ENCODE results near the gene DYNC1LI2. TPM values are rescaled to one million over a fixed set of nuclear protein-coding genes. Genes with fewer than 3 reads are reported as not detected.

DYNC1LI2 gene
- total RNA-seq, 1 experiment from 2014 or later = 94.2 TPM

GRCh38 chr16:66752379-66752778 is 970 bp upstream of the DYNC1LI2 start:
- H3K27me3 Mint-ChIP-seq (ENCODE audit: low read depth) = peaks cover 13% of the 10 kb centered on the region
- no peaks in the 10 kb centered on the region for H3K9me3 Mint-ChIP-seq
- Histone ChIP-seq H2BK120ac (ENCODE audit: low read depth, low read length, poor library complexity, severe bottlenecking) (no peak overlapping the region), H3K56ac (ENCODE audit: insufficient read length, low read depth, low read length) (no peak overlapping the region), H3K23me2 (ENCODE audit: insufficient read length, low read depth, low read length, poor library complexity, severe bottlenecking) (peaks cover 8% of the 10 kb centered on the region), H3T11ph (ENCODE audit: low read length) (no peak overlapping the region), H4K8ac (replicated peaks; ENCODE audit: insufficient read length, low read depth, low read length) (no peak overlapping the region), H3K79me2 (ENCODE audit: insufficient read depth, low read length) (peaks cover 18% of the 10 kb centered on the region), H2BK5ac (ENCODE audit: insufficient read length, low read length) (no peak overlapping the region), H3K4me2 (ENCODE audit: insufficient read depth, insufficient read length, low read length) (no peak overlapping the region), H2BK12ac (ENCODE audit: insufficient read length, low read depth, low read length) (no peak overlapping the region), H3K4me1 (ENCODE audit: insufficient read depth, low read length) (no peaks in the 10 kb centered on the region; the same call in 1 of the 2 replicates), H3K79me1 (ENCODE audit: insufficient read depth, low read depth, low read length, poor library complexity, severe bottlenecking) (peaks cover 21% of the 10 kb centered on the region), H2BK20ac (ENCODE audit: low read depth, low read length, poor library complexity, severe bottlenecking) (no peak overlapping the region), H4K20me1 (ENCODE audit: control insufficient read depth, insufficient read depth, insufficient read length) (peaks cover 5% of the 10 kb centered on the region), H2AFZ (ENCODE audit: low read length) (peak overlapping the region; percentile 99), H2BK15ac (ENCODE audit: low read depth, low read length) (no peak overlapping the region), H2AK5ac (ENCODE audit: insufficient read length, low read length) (no peak overlapping the region), H3K18ac (ENCODE audit: insufficient read length, low read depth, low read length) (no peak overlapping the region), H3K9me3 (ENCODE audit: control insufficient read depth, low read depth, low read length) (no peaks in the 10 kb centered on the region), H3K23ac (ENCODE audit: insufficient read length, low read depth, low read length) (no peak overlapping the region), H3K27ac (ENCODE audit: insufficient read length, low read depth, low read length) (no peak overlapping the region), H3K27me3 (ENCODE audit: insufficient read depth, low read length) (no peaks in the 10 kb centered on the region), H4K91ac (ENCODE audit: insufficient read length, low read depth, low read length) (no peak overlapping the region), H3K14ac (ENCODE audit: insufficient read depth, low read length) (no peak overlapping the region), H3K9ac (ENCODE audit: extremely low read depth, insufficient read length, low read length) (no peak overlapping the region), H3K4ac (ENCODE audit: low read depth, low read length) (no peak overlapping the region), H4K5ac (ENCODE audit: insufficient read length, low read depth, low read length) (no peak overlapping the region)
- H3K36me3 Mint-ChIP-seq (ENCODE audit: insufficient read depth in 1 of 3, low read depth in 3 of 3) = peaks cover 18 to 34% (median 33%) of the 10 kb centered on the region in 3 experiments
- H3K4me1 Mint-ChIP-seq = peaks cover 23 to 28% of the 10 kb centered on the region in 2 experiments
- WGBS (ENCODE audit: extremely low coverage, insufficient read length, low lambda C conversion rate) = no CpG with 5 or more reads among the region's 6 CpGs
- TF ChIP-seq, protein P1, sequence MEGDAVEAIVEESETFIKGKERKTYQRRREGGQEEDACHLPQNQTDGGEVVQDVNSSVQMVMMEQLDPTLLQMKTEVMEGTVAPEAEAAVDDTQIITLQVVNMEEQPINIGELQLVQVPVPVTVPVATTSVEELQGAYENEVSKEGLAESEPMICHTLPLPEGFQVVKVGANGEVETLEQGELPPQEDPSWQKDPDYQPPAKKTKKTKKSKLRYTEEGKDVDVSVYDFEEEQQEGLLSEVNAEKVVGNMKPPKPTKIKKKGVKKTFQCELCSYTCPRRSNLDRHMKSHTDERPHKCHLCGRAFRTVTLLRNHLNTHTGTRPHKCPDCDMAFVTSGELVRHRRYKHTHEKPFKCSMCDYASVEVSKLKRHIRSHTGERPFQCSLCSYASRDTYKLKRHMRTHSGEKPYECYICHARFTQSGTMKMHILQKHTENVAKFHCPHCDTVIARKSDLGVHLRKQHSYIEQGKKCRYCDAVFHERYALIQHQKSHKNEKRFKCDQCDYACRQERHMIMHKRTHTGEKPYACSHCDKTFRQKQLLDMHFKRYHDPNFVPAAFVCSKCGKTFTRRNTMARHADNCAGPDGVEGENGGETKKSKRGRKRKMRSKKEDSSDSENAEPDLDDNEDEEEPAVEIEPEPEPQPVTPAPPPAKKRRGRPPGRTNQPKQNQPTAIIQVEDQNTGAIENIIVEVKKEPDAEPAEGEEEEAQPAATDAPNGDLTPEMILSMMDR (conservative IDR thresholded peaks at IDR 0.05) = no peak
- H3K27ac Mint-ChIP-seq = no peak overlapping the region
- DNase-seq = no peak
- peak overlapping the region in 1 of 2 experiments; percentile 76; a peak in 1 of 5 replicates for H3K4me3 Mint-ChIP-seq
